GM21367 (cell line): Measurements from ENCODE around the gene FTH1.

ENCODE experiments used
- ATAC-seq: cut with Tn5 transposase; IDR thresholded peaks from one replicate; pipeline ENCODE4 v1.9.1; 2021; ENCODE audit not compliant: unreplicated experiment

FTH1 gene

GRCh38 chr11:61917334-61918109, 49.9 kb downstream of the FTH1 start, which contains the start of gene RAB3IL1:
Gene RAB3IL1 (minus strand): TSS chr11:61917566. CDS start chr11:61917367, 199 bp downstream.
- ATAC-seq = no peak

GRCh38 chr11:61916737-61917333, 50.6 kb downstream of the FTH1 start:
- no peak for ATAC-seq

GRCh38 chr11:61914471-61915171, 52.8 kb downstream of the FTH1 start:
- ATAC-seq = no peak
